Naive B cell (primary cell): ENCODE measurements around the gene OR6C4. TPM values are rescaled to one million over a fixed set of nuclear protein-coding genes. Genes with fewer than 3 reads are reported as not detected.

Source experiments
- polyA plus RNA-seq, 6 donors: library from polyadenylated mRNA; unstranded; fragments of 300-500 nt; fragmentation: Illumina TruSeq; gene quantifications; one replicate each; pipeline ENCODE4 v1.2.3, GENCODE V29; 2021; ENCODE audit warnings: low read depth in 6 of 6

OR6C4 gene
- polyA plus RNA-seq, 6 donors from 2014 or later: not detected

Other genes starting within 250 kb of the OR6C4 start
- not detected for gene OR6C1, start 235.3 kb upstream of the OR6C4 start, polyA plus RNA-seq
- not detected for gene OR6C3, start 218.9 kb upstream of the OR6C4 start, polyA plus RNA-seq
- gene OR6C75, start 186.6 kb upstream of the OR6C4 start, polyA plus RNA-seq: not detected
- not detected for gene OR6C65, start 149.1 kb upstream of the OR6C4 start, polyA plus RNA-seq
- gene OR6C76, start 123.3 kb upstream of the OR6C4 start, polyA plus RNA-seq: not detected
- not detected for gene OR6C2, start 105.5 kb upstream of the OR6C4 start, polyA plus RNA-seq
- not detected for gene OR6C70, start 79.5 kb upstream of the OR6C4 start, polyA plus RNA-seq
- not detected for gene OR6C68, start 57.2 kb upstream of the OR6C4 start, polyA plus RNA-seq
- gene OR2AP1, start 22.9 kb downstream of the OR6C4 start, polyA plus RNA-seq: not detected
- not detected for gene OR10P1, start 87.3 kb downstream of the OR6C4 start, polyA plus RNA-seq
- gene ITGA7, start 158.3 kb downstream of the OR6C4 start, polyA plus RNA-seq: under 1 TPM in 2 of 6 donors, not detected in 4; 0.14 to 0.36 TPM
- gene BLOC1S1, start 166.4 kb downstream of the OR6C4 start, polyA plus RNA-seq: 100 to 1,000 TPM; 152 to 259 (median 180) TPM
- 1 to 10 TPM in 3 of 6 donors, under 1 TPM in 2, not detected in 1; 0.61 to 3.1 (median 1.3) TPM for gene RDH5, start 170.8 kb downstream of the OR6C4 start, polyA plus RNA-seq
- 100 to 1,000 TPM; 115 to 150 (median 142) TPM for gene CD63, start 179.4 kb downstream of the OR6C4 start, polyA plus RNA-seq
- gene GDF11, start 193.5 kb downstream of the OR6C4 start, polyA plus RNA-seq: 1 to 10 TPM in 3 of 6 donors, under 1 TPM in 3; 0.40 to 1.4 (median 0.83) TPM